OCI-LY7 (cell line): Measurements from ENCODE around the gene RPL27A.

Experiments
- CTCF ChIP-seq: fragments of 200-600 bp; sonication (generic); conservative IDR thresholded peaks from 2 replicates; pipeline ENCODE4 v1.5.1; 2014; ENCODE audit warnings: mild to moderate bottlenecking, antibody characterized with exemption, low read length, moderate library complexity, mixed read lengths
- EZH2phosphoT487 ChIP-seq: fragments of 200-600 bp; sonication (generic); IDR thresholded peaks from 2 replicates; pipeline ENCODE4 v1.6.1; 2018; ENCODE audit warnings: low read depth, borderline replicate concordance, mild to moderate bottlenecking, mixed run types, antibody characterized with exemption, low read length, moderate library complexity, mixed read lengths

GRCh38 chr11:8685306-8685705 lies 2.7 kb downstream of the RPL27A start:
- TF ChIP-seq CTCF (no peak), EZH2phosphoT487 (no peak)
